Measurements from ENCODE around the gene MYB.
A peak's percentile ranks its signal among the peaks of the same experiment; 100 is the strongest.
"Not testable (repeated sequence)": the region's sequence is repeated elsewhere in the genome, so short reads cannot be mapped to it uniquely, and the experiment has no call there.

The MYB gene

GRCh38 chr6:135180542-135181332 is at the start of gene MYB:
MYB (plus strand) TSS chr6:135181308; CDS start chr6:135181514, 206 bp downstream.
- DNase-seq (ENCODE audit: low spot score) = peak; percentile 91

DNA sequence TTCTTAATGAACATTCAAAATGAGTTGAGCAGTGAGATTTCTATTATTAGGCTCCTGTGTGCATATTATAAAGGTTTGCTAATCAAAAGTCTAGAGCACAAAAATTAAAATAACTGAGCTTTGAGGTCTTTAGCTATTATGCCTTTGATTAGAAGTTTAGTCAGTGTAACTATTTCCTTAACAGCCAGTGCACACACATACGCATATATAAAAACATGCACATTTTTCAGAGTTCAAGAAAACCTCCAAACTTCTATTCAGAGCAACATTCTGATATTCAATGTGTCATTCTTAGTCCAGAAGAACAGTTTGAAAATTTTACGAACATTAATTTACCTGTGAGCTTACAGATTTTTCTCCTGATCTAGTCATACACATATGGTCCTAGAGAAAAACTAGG is 48.3 kb upstream of the MYB start:
- no peak for DNase-seq (ENCODE audit: low spot score)

- DNase-seq (ENCODE audit: low spot score) = no peak
Measured at GRCh38 chr6:135135835-135136234, 45.3 kb upstream of the MYB start.

DNA sequence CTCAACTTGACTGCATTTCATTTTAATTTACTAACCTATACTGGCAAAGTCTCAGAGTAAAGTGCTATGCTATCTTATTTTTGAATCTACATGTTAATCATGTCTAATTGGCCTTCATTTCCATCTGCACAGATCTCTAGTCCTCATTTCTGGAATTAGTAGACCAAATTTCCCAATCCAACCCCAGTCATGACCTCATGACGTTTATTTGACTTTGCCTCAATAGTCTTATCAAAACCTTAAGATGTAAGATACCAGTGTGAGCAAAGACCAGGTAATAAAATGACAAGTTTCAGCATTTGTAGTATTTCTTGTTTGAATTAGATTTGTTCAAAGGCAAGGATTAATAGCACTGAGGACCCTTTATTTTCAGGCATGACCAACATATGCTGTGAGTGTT is 43.3 kb upstream of the MYB start:
- DNase-seq (ENCODE audit: low spot score) = no peak

GRCh38 chr6:135141182-135141581 is 39.9 kb upstream of the MYB start:
- DNase-seq (ENCODE audit: low spot score) = no peak

GRCh38 chr6:135141728-135142127 is 39.4 kb upstream of the MYB start:
- DNase-seq (ENCODE audit: low spot score) = peak; percentile 36

- DNase-seq (ENCODE audit: low spot score) = not testable (repeated sequence)
Measured at GRCh38 chr6:135142232-135142631, 38.9 kb upstream of the MYB start.

DNA sequence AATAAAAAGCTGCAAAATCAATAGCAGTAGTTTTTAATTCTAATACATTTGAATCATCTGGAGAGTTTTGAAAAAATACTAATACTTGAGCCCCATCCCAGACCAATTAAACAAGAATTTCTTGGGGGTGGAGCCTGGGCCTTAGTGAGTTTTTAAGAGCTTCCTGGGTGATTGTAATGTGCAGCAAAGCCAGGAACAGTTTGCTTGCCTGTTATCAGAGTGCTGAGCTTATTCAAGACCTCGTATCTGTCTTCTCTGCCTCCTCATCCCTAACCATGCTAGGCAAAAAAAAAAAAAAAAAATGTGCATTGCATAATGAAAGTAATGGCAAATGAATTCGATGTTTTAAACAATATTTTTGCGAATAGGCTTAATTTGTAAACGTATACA is 36.4 kb upstream of the MYB start:
- no peak for DNase-seq (ENCODE audit: low spot score)

GRCh38 chr6:135145063-135145800 is 35.9 kb upstream of the MYB start:
- no peak for DNase-seq (ENCODE audit: low spot score)

GRCh38 chr6:135146162-135146934 is 34.8 kb upstream of the MYB start:
- no peak for DNase-seq (ENCODE audit: low spot score)

DNA sequence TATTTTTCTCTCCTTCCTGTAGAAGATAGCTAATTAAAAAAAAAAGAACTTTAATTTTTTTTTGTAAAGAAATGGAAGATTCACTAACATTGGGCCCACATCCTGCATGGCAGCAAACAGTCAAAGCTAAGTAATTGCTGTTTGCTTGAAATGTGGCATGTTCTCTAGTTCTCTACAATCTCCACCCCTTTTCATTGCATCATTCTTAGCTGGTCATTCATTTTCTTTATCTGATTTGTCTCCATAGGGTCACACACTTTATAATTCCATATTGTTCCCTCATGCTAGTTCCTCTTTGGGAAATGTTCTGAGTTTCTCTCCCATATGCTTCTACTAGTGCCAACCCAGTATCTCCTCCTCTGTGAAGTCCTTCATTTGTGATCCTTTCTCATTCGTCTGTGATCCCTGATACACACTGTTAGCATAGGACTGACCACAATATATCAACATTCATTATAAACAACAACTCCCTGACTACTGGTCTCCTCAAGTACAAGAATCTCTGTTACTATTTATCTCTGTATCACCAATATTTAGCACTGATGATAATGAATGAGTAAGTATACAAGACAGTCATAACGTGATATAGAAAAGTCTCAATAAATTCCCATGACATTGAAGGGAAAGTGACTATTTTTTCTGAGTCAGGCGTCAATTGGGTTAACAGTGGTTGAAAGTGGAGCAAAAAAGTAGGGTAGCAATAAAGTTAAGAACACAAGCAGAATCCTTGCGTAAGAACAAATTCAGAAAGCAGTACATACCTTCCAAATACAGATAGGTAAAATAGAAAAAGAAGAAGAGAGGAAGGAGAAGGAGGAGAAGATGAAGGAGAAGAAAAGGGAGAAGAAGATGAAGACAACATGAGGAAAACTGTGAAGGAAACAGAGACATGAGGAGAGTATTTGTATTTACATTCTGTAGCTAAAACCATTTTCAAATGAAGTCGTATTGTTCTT is 33.2 kb upstream of the MYB start:
- no peak for DNase-seq (ENCODE audit: low spot score)

DNA sequence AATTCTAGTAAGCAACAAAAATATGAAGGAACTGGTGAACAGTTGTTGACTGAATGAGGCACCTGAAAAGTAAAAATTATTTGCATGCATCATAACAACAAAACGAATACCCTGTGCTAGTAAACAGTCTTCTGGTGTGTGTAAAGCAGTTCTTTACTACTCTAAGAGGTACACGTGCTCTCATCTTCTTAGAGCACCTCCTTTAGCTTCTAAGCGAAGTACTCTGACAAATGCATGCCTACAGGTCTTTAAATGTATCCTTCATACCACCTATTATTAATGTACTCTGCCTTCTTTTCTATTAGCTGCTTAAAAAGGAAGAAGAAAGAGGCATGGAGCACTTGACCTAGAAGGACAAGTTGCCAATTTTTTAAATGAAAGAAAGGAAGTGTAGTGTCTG is 32.2 kb upstream of the MYB start:
- DNase-seq (ENCODE audit: low spot score) = no peak

- DNase-seq (ENCODE audit: low spot score) = no peak
Measured at GRCh38 chr6:135149376-135149775, 31.7 kb upstream of the MYB start.

DNA sequence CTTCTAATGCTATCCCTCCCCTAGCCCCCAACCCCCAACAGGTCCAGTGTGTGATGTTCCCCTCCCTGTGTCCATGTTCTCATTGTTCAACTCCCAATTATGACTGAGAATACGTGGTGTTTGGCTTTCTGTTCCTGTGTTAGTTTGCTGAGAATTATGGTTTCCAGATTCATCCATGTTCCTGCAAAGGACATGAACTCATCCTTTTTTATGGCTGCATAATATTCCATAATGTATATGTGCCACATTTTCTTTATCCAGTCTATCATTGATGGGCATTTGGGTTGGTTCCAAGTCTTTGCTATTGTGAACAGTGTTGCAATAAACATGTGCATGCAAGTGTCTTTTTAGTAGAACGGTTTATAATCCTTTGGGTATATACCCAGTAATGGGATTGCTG is 30.6 kb upstream of the MYB start:
- DNase-seq (ENCODE audit: low spot score) = not testable (repeated sequence)

GRCh38 chr6:135154125-135154524 is 27.0 kb upstream of the MYB start:
- DNase-seq (ENCODE audit: low spot score) = not testable (repeated sequence)

DNA sequence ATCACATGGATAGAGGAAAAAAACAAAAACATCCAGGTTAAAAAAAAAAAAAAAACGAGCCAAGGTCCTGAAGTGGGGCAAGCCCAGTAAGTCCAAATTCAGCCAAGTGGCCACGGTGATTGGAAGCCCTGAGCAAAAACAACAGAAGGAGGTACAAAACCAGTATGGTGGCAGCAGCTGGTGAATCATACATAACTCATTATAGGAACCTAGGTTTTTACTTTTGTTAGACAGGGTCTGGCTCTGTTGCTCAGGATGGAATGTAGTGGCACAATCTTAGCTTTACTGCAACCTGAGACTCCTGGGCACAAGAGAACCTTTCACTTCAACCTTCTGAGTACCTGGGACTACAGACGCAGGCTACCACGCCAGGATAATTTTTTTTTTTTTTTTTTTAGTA is 22.7 kb upstream of the MYB start:
- no peak for DNase-seq (ENCODE audit: low spot score)

DNA sequence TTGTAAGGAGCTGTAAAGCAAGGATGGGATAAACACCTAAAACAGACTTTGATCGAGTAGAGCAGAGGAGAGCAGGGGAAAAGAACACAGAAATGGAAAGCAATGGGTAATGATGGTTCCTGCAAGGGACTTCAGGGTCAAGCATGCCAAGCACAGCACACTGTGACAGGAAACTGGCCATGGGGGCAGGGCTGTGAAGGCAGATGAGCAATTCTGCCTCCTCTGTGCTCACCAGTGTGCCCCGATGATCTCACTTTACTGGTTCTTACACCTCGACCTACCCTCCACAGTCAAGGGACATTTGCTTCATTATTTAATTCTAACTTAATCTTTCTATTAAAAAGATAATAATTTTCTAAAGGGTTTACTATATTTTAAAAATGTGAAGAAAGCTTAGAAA is 21.6 kb upstream of the MYB start:
- DNase-seq (ENCODE audit: low spot score) = no peak

DNA sequence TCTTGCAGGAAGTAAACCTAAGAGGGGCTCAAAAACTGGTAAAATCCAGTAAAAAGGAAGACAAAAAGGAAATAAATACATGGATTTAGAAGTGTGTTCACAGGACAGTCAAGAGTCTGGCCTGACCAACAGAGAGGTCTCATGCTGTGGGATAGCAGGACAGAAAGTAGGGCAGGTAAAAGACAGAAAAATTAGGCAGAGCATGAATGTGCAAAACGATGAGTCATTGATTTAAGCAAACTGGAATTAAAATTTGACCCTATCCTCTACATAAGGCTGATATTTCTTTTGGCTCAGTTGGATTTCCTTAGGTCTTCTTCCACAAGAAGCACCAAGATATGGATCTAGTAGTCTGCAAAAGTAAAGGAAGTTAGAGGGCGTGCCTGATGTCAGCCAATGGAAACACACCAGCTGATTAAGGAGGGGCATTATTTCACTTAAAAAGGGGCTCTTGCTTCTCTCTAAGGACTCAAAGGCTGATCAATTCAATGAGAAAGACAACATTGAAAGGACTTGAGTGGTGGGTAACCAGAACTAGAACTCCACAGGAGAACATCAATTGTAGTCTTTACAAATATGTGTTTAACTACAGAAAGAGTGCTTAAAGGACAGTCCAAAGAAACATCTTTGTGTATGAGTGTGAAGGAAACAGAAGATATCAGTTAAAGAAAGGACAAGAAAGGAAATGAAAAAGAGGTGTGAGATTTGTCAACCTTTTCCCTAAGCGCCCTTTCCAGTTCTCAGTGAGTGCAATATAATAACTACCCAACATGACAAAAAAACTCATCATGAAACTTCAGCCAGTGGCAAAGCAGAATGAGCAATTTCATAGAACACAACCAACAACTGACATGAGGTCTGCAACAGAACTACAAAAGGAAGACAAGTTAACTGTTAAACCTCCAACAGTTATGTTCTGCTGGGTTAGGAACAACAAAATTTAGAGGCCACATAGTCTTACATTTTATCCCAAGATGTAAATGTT is 19.4 kb upstream of the MYB start:
- DNase-seq (ENCODE audit: low spot score) = no peak

DNA sequence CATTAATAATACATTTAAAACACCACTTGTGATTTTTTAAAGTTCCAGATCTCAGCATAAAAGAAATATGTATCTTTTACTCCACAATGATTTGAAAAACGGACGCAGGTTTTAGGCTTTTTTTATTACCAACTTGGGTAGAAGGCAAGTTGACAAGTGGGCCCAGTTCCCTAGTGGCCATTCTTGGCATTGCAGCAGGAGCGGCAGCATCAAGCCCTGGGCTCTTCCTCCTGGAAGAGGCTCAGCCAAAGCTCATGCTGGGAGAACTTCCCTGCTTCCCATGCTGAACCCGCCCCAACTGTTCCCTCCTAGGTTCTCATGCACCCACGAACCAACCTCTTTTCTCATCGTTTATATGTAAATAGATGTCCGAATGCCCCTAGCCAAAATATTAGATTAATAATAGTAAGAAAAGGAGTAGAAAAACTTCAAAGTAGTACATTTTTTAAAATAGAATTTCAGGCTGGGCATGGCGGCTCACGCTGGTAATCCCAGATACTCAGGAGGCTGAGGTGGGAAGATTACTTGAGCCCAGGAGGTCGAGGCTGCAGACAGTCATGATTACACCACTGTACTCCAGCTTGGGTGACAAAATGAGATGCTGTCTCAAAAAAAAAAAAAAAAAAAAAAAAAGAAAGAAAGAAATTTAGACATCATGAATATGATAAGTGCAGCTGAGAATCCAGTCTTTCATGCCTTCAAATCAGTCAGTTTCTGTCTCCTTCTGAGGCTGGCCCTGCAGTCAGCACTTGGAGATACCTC is 18.2 kb upstream of the MYB start:
- peak; percentile 61 for DNase-seq (ENCODE audit: low spot score)

- DNase-seq (ENCODE audit: low spot score) = peak; percentile 37
Measured at GRCh38 chr6:135163440-135163738, 17.7 kb upstream of the MYB start.
